ENCODE measurements around the gene HIKESHI.
"Not testable (repeated sequence)": the region's sequence is repeated elsewhere in the genome, so short reads cannot be mapped to it uniquely, and the experiment has no call there.

DNA sequence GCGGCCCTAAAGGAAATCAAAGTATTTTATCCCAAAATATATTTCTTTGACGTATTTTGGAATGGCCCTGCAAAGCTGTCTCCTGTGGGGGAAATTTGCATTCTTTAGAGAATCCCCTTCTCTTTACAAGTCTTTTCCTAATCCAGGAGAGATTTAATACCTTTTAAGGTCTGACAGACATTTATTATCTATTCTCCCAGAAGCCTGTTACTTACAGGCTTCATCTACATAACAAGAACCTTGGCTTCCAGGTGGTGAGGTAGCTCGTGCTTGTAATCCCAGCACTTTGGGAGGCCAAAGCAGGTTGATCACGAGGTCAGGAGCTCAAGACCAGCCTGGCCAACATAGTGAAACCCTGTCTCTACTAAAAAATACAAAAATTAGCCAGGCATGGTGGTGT, 55.4 kb downstream of the HIKESHI start:
- TF ChIP-seq, protein P1, sequence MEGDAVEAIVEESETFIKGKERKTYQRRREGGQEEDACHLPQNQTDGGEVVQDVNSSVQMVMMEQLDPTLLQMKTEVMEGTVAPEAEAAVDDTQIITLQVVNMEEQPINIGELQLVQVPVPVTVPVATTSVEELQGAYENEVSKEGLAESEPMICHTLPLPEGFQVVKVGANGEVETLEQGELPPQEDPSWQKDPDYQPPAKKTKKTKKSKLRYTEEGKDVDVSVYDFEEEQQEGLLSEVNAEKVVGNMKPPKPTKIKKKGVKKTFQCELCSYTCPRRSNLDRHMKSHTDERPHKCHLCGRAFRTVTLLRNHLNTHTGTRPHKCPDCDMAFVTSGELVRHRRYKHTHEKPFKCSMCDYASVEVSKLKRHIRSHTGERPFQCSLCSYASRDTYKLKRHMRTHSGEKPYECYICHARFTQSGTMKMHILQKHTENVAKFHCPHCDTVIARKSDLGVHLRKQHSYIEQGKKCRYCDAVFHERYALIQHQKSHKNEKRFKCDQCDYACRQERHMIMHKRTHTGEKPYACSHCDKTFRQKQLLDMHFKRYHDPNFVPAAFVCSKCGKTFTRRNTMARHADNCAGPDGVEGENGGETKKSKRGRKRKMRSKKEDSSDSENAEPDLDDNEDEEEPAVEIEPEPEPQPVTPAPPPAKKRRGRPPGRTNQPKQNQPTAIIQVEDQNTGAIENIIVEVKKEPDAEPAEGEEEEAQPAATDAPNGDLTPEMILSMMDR (IDR thresholded peaks at IDR 0.05; ENCODE audit: low read length) = not testable (repeated sequence)
- not testable (repeated sequence) for TF ChIP-seq EZH2 (IDR thresholded peaks at IDR 0.05; ENCODE audit: borderline replicate concordance, low read length)
